Activated T-cell treated with anti-CD3 and anti-CD28 coated beads for 4 hours (primary cell): ENCODE measurements around the gene KIR2DL1.
"Not testable (repeated sequence)": the region's sequence is repeated elsewhere in the genome, so short reads cannot be mapped to it uniquely, and the experiment has no call there.

Experiments
- DNase-seq: peaks from one replicate; pipeline ENCODE4 v3.0.0-alpha.2; 2020

The KIR2DL1 gene

DNA sequence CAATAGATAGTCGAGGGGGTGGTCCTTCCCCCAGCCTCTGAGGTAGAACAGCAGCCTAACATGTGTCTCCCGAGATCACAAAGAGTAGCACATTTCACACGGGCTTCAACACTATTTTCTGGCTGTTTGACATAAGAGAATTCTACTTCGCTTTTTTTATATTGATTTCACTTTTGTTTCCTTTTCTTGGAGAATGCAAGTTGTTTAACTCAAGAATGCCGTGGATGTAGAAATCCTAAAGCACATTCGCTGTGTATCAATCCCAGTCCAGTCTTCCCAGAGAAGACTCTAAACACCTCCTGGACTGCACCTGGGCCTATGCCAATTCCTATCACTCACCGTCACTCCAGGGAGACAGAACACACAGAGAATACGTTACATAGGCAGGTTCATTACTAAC is 58.5 kb downstream of the KIR2DL1 start:
- not testable (repeated sequence) for DNase-seq

DNA sequence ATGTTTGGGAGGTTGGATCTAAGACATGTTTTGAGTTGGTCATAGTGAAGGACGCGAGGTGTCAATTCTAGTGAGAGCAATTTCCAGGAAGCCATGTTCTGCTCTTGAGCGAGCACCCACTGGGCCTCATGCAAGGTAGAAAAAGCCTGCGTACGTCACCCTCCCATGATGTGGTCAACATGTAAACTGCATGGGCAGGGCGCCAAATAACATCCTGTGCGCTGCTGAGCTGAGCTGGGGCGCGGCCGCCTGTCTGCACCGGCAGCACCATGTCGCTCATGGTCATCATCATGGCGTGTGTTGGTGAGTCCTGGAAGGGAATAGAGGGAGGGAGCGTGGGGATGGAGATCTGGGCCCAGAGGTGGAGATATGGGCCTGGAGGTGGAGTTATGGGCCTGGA is 62.9 kb downstream of the KIR2DL1 start, which contains the start of gene KIR2DS4:
KIR2DS4 (plus strand) TSS at position 181 of the 400 bp plus-strand sequence.
- not testable (repeated sequence) for DNase-seq
